ENCODE data around the gene UBB. TPM values are rescaled to one million over a fixed set of nuclear protein-coding genes. Genes with fewer than 3 reads are reported as not detected.

The UBB gene
- total and polyA plus RNA-seq, 9 of the 15 experiments (the other 6 are each of a cell fraction or from before 2014, with no cell fraction given) = 1,069 to 4,143 (median 1,696) TPM

DNA sequence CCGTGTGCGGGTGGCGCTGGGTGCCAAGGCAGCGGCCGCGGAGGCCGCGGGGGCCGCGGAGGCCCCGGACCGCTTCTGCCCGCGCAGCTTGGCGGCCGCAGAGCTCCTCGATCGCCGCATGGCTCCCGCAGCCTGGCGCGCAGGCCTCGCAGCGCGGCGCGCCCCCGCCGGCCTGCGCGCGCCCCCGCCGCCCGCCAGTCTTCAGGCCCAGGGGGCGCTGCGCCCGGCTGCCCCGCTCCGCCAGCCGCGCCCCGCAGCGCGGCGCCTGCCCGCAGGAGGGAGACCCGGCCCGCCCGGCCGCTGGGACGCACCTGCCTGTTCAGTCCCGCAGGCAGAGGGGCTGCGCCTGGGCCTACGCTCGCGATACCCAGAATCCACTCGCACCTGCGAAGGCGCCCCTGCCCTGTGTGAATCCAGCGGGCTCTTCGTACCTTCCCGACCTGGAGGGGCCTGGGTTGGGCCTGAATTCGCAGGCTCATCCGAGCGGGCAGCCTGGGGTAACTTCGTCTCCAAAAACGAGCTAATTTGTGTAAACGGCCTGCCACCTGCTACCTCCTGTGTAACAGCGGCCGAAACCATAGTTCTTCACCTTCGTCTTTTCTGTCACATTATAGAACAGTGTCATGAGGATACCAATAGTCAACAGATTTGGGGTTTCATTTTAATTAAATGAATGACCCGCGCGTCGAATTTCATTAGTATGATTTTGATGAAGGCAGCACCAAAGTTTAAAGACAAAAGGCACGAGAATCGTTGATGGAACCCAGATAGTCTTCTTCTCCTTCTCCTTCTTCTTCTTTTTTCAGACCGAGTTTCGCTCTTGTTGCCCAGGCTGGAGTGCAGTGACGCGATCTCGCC lies 27.3 kb upstream of the UBB start, which contains the start of gene CENPV (continued):
- TF ChIP-seq U2AF1 (optimal IDR thresholded peaks at IDR 0.05; ENCODE audit: low read depth, low read length) = no peak
- TF ChIP-seq, protein P1, sequence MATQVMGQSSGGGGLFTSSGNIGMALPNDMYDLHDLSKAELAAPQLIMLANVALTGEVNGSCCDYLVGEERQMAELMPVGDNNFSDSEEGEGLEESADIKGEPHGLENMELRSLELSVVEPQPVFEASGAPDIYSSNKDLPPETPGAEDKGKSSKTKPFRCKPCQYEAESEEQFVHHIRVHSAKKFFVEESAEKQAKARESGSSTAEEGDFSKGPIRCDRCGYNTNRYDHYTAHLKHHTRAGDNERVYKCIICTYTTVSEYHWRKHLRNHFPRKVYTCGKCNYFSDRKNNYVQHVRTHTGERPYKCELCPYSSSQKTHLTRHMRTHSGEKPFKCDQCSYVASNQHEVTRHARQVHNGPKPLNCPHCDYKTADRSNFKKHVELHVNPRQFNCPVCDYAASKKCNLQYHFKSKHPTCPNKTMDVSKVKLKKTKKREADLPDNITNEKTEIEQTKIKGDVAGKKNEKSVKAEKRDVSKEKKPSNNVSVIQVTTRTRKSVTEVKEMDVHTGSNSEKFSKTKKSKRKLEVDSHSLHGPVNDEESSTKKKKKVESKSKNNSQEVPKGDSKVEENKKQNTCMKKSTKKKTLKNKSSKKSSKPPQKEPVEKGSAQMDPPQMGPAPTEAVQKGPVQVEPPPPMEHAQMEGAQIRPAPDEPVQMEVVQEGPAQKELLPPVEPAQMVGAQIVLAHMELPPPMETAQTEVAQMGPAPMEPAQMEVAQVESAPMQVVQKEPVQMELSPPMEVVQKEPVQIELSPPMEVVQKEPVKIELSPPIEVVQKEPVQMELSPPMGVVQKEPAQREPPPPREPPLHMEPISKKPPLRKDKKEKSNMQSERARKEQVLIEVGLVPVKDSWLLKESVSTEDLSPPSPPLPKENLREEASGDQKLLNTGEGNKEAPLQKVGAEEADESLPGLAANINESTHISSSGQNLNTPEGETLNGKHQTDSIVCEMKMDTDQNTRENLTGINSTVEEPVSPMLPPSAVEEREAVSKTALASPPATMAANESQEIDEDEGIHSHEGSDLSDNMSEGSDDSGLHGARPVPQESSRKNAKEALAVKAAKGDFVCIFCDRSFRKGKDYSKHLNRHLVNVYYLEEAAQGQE (IDR thresholded peaks at IDR 0.05; ENCODE audit: borderline replicate concordance) = no peak
- TF ChIP-seq, protein P1 (CRISPR knock-in tag; IDR thresholded peaks at IDR 0.05; ENCODE audit: low read depth) = no peak
- TF ChIP-seq HLTF (IDR thresholded peaks at IDR 0.05) = no peak
- TF ChIP-seq, protein P2, sequence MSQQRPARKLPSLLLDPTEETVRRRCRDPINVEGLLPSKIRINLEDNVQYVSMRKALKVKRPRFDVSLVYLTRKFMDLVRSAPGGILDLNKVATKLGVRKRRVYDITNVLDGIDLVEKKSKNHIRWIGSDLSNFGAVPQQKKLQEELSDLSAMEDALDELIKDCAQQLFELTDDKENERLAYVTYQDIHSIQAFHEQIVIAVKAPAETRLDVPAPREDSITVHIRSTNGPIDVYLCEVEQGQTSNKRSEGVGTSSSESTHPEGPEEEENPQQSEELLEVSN (IDR thresholded peaks at IDR 0.05; ENCODE audit: borderline replicate concordance in 1 of 2, extremely low read depth in 1 of 2, insufficient read depth in 1 of 2, insufficient read length in 1 of 2, low read depth in 1 of 2, low read length in 1 of 2, poor library complexity in 1 of 2, severe bottlenecking in 1 of 2) = peak in 1 of 2 experiments; percentile 80
- no peak for TF ChIP-seq ZSCAN32 (CRISPR knock-in tag; IDR thresholded peaks at IDR 0.05)
- peak; percentile 55; the same call in 1 of the 2 replicates for TF ChIP-seq HNRNPL (IDR thresholded peaks at IDR 0.05; ENCODE audit: low read depth, low read length)
- TF ChIP-seq ZFX (CRISPR knock-in tag; IDR thresholded peaks at IDR 0.05) = peak; percentile 71; the same call in 1 of the 2 replicates
- peak; percentile 76; the same call in 1 of the 2 replicates for TF ChIP-seq ZBTB7A (IDR thresholded peaks at IDR 0.05; ENCODE audit: borderline replicate concordance, control insufficient read depth, low read depth, low read length)
- TF ChIP-seq YY1 (IDR thresholded peaks at IDR 0.05; ENCODE audit: borderline replicate concordance in 1 of 3, control insufficient read depth in 1 of 3, extremely low read depth in 1 of 3, insufficient read depth in 3 of 3, insufficient read length in 1 of 3, insufficient replicate concordance in 2 of 3, low read depth in 1 of 3, low read length in 2 of 3) = peak in 1 of 3 experiments; percentile 58
- TF ChIP-seq, protein P3, sequence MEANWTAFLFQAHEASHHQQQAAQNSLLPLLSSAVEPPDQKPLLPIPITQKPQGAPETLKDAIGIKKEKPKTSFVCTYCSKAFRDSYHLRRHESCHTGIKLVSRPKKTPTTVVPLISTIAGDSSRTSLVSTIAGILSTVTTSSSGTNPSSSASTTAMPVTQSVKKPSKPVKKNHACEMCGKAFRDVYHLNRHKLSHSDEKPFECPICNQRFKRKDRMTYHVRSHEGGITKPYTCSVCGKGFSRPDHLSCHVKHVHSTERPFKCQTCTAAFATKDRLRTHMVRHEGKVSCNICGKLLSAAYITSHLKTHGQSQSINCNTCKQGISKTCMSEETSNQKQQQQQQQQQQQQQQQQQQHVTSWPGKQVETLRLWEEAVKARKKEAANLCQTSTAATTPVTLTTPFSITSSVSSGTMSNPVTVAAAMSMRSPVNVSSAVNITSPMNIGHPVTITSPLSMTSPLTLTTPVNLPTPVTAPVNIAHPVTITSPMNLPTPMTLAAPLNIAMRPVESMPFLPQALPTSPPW (CRISPR knock-in tag; IDR thresholded peaks at IDR 0.05) = peak; percentile 58
- TF ChIP-seq, protein P4, sequence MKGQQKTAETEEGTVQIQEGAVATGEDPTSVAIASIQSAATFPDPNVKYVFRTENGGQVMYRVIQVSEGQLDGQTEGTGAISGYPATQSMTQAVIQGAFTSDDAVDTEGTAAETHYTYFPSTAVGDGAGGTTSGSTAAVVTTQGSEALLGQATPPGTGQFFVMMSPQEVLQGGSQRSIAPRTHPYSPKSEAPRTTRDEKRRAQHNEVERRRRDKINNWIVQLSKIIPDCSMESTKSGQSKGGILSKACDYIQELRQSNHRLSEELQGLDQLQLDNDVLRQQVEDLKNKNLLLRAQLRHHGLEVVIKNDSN (CRISPR knock-in tag; IDR thresholded peaks at IDR 0.05) = no peak
- no peak for TF ChIP-seq ZKSCAN1 (IDR thresholded peaks at IDR 0.05; ENCODE audit: low read depth, low read length)
- no peak for TF ChIP-seq CCAR2 (IDR thresholded peaks at IDR 0.05; ENCODE audit: low read depth, low read length)

Data from K562 (cell line).